Right atrium auricular region (tissue), 2 donors: ENCODE measurements around the gene ADIRF. TPM values are rescaled to one million over a fixed set of nuclear protein-coding genes. Genes with fewer than 3 reads are reported as not detected.
A peak's percentile ranks its signal among the peaks of the same experiment; 100 is the strongest.

Experiments
- DNase-seq: peaks from one replicate; pipeline ENCODE4 v3.0.0-alpha.2; 2019; ENCODE audit warnings: low spot score
- H3K27ac ChIP-seq, 2 donors: fragments of 200-600 bp; sonication (generic); 1 replicate in 1 of 2; 2 replicates in 1 of 2; pipeline ENCODE4 v1.5.1; 2016 to 2019
- H3K27me3 ChIP-seq, 2 donors: fragments of 200-600 bp; sonication (generic); one replicate each; pipeline versions ENCODE4 v1.5.1 to v1.6.0; 2017 to 2019
- H3K36me3 ChIP-seq: fragments of 200-600 bp; sonication (generic); one replicate; pipeline ENCODE4 v1.5.1; 2016
- H3K4me1 ChIP-seq, 2 donors: fragments of 200-600 bp; sonication (generic); one replicate each; pipeline versions ENCODE4 v1.5.1 to v1.6.0; 2017 to 2019
- H3K4me3 ChIP-seq, 2 donors: fragments of 200-600 bp; sonication (generic); 1 replicate in 1 of 2; 2 replicates in 1 of 2; pipeline ENCODE4 v1.5.1; 2017 to 2019; ENCODE audit warnings: mild to moderate bottlenecking in 1 of 2, moderate library complexity in 1 of 2
- H3K9me3 ChIP-seq, 2 donors: fragments of 200-600 bp; sonication (generic); one replicate each; pipeline ENCODE4 v1.5.1; 2019
- CTCF ChIP-seq, 2 donors: fragments of 200-600 bp; sonication (generic); IDR thresholded peaks; one replicate each; pipeline ENCODE4 v1.5.1; 2019; ENCODE audit warnings: antibody characterized with exemption in 2 of 2
- total RNA-seq, 2 donors: library from RNA; depleted of rRNA; stranded (reverse); fragments of >200 nt; gene quantifications; one replicate each; pipeline ENCODE4 v1.1.0, GENCODE V29; 2016

The ADIRF gene
- total RNA-seq, 2 donors from 2014 or later, result 67.8 to 195 TPM

- Histone ChIP-seq H3K4me3 (peak overlapping the region; percentile 40 to 50), H3K4me1 (peaks cover 0 to 63% of the 10 kb centered on the region in 2 donors), H3K36me3 (no peaks in the 10 kb centered on the region), H3K27ac (peak overlapping the region; percentile 79 to 80), H3K9me3 (no peaks in the 10 kb centered on the region), H3K27me3 (no peaks in the 10 kb centered on the region)
- no peak for DNase-seq
- TF ChIP-seq CTCF (IDR thresholded peaks at IDR 0.05), result no peak
Observed at GRCh38 chr10:86955501-86956194, 12.6 kb upstream of the ADIRF start.

- H3K27me3 ChIP-seq, result no peaks in the 10 kb centered on the region
- DNase-seq, result no peak
- TF ChIP-seq CTCF (IDR thresholded peaks at IDR 0.05), result no peak
- peaks cover 0 to 65% of the 10 kb centered on the region in 2 donors for H3K4me1 ChIP-seq
- H3K4me3 ChIP-seq, result peak overlapping the region; percentile 40 to 50
- no peaks in the 10 kb centered on the region for H3K36me3 ChIP-seq
- no peaks in the 10 kb centered on the region for H3K9me3 ChIP-seq
- H3K27ac ChIP-seq, result peak overlapping the region; percentile 79 to 80
Observed at GRCh38 chr10:86956195-86956847, 12.0 kb upstream of the ADIRF start.

GRCh38 chr10:86956848-86957448 is 11.3 kb upstream of the ADIRF start:
- peak overlapping the region; percentile 40 to 50 for H3K4me3 ChIP-seq
- H3K36me3 ChIP-seq, result no peaks in the 10 kb centered on the region
- H3K9me3 ChIP-seq, result no peaks in the 10 kb centered on the region
- TF ChIP-seq CTCF (IDR thresholded peaks at IDR 0.05), result no peak
- peak overlapping the region; percentile 79 to 80 for H3K27ac ChIP-seq
- peaks cover 0 to 65% of the 10 kb centered on the region in 2 donors for H3K4me1 ChIP-seq
- DNase-seq, result no peak
- H3K27me3 ChIP-seq, result no peaks in the 10 kb centered on the region

- DNase-seq, result no peak
- no peak for TF ChIP-seq CTCF (IDR thresholded peaks at IDR 0.05)
- H3K27ac ChIP-seq, result peak within 1 kb of the TSS; percentile 79 to 80
- H3K36me3 ChIP-seq, result no peaks in the 10 kb centered on the region
- H3K27me3 ChIP-seq, result no peaks in the 10 kb centered on the region
- peaks cover 0 to 65% of the 10 kb centered on the region in 2 donors for H3K4me1 ChIP-seq
- H3K9me3 ChIP-seq, result no peaks in the 10 kb centered on the region
- peak within 1 kb of the TSS; percentile 40 to 50 for H3K4me3 ChIP-seq
Observed at GRCh38 chr10:86957471-86958115, 10.7 kb upstream of the ADIRF start, which contains the start of gene MMRN2. MMRN2 (minus strand) TSS chr10:86957615; CDS start chr10:86957541, 74 bp downstream.

GRCh38 chr10:86958116-86958900 is 10.0 kb upstream of the ADIRF start, which contains the start of gene SNCG:
SNCG (plus strand) TSS chr10:86958599; CDS start chr10:86958698, 99 bp downstream.
- no peak for DNase-seq

More at GRCh38 chr10:86958116-86958900, 10.0 kb upstream of the ADIRF start, which contains the start of gene SNCG:
- H3K4me3 ChIP-seq, result peak within 1 kb of the TSS; percentile 40 to 50
- H3K9me3 ChIP-seq, result no peaks in the 10 kb centered on the region
- H3K27ac ChIP-seq, result peak within 1 kb of the TSS; percentile 79 to 80
- no peak for TF ChIP-seq CTCF (IDR thresholded peaks at IDR 0.05)
- no peaks in the 10 kb centered on the region for H3K36me3 ChIP-seq
- H3K27me3 ChIP-seq, result no peaks in the 10 kb centered on the region
- peaks cover 0 to 65% of the 10 kb centered on the region in 2 donors for H3K4me1 ChIP-seq
